ENCODE measurements around the gene MTHFS.

Gene MTHFS

DNA sequence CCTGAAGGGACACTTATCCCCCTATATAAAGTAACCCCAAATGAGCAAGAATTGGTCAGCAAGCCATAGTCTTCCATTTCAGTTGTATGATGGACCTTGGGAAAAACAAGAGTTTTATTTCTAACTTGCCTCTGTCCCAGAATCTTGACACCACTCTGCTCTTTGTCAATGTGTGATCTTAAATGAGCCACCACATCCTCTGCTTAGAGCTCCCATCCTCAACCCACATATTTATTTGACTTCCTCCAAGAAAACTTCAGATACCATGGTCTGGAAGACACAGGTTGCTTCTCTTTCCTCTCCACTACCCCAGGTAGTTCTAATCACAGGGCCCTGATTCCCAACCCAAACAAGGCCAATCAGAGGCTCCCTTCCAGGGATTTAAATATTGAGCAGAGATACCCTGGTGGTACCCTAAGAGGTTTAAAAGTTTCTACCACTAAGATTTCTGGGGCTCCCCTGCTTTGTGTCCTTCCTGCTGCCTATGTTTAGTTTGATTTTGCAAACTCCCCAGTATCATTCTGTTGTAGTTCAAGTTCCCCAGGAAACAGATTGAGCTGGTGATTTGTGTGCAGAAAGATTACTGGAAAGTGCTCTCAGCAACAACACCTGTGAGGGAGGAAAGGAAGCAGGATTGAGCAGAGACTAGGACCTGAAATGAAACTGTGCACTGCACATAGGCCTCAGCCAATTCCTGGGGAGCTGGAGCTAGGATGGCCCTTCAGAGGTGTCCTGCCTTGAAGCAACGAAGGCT lies 64.3 kb downstream of the MTHFS start:
- TF ChIP-seq, protein P1, sequence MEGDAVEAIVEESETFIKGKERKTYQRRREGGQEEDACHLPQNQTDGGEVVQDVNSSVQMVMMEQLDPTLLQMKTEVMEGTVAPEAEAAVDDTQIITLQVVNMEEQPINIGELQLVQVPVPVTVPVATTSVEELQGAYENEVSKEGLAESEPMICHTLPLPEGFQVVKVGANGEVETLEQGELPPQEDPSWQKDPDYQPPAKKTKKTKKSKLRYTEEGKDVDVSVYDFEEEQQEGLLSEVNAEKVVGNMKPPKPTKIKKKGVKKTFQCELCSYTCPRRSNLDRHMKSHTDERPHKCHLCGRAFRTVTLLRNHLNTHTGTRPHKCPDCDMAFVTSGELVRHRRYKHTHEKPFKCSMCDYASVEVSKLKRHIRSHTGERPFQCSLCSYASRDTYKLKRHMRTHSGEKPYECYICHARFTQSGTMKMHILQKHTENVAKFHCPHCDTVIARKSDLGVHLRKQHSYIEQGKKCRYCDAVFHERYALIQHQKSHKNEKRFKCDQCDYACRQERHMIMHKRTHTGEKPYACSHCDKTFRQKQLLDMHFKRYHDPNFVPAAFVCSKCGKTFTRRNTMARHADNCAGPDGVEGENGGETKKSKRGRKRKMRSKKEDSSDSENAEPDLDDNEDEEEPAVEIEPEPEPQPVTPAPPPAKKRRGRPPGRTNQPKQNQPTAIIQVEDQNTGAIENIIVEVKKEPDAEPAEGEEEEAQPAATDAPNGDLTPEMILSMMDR (IDR thresholded peaks at IDR 0.05; ENCODE audit: low read depth, low read length): no peak
- H3K4me3 ChIP-seq (replicated peaks in 1 of 2; ENCODE audit: low read depth in 2 of 2, low read length in 2 of 2): no peak overlapping the region
- no peak for DNase-seq (ENCODE audit: low read depth in 2 of 2)

DNA sequence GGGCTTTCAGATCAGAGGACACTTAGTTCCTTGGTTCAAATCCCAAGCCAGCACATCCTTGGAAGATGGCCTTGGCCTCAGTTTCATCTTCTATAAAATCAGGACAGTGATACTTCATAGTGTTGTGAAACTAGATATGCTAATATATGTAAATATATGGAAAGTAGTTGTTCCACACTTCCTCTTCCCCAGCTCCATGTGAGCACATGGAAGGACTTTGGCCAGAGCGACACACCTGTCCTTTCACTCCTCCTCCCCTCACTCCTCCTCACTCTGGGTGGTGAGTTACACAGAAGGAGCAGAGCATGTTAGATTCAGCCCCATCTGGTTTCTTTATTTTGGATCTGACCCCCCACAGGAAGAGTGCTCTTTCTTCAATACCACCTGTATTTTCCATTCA lies 65.2 kb downstream of the MTHFS start:
- DNase-seq (ENCODE audit: low read depth in 2 of 2): no peak
- TF ChIP-seq, protein P1 (IDR thresholded peaks at IDR 0.05; ENCODE audit: low read depth, low read length): no peak
- H3K4me3 ChIP-seq (replicated peaks in 1 of 2; ENCODE audit: low read depth in 2 of 2, low read length in 2 of 2): no peak overlapping the region

DNA sequence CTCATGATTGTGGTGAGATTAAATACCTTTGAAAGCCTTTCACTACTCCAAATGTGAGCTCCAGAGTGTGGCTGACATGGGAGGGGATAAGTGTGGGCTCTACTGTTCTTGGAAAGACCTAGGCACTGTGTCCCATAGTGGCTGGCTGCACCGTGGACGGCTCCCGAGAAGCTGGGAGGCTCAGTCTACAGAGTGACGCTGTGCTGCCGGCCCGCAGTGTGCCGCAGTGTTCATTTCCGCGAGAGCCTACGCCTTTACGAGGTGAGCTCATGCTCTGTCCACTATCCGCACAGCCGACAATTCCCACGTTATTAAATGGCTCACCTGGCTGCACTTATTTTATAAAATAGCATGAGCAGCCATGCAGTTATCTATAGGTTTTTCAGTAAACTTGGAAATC lies 66.9 kb downstream of the MTHFS start:
- no peak overlapping the region for H3K4me3 ChIP-seq (replicated peaks in 1 of 2; ENCODE audit: low read depth in 2 of 2, low read length in 2 of 2)
- no peak for DNase-seq (ENCODE audit: low read depth in 2 of 2)
- TF ChIP-seq, protein P1 (IDR thresholded peaks at IDR 0.05; ENCODE audit: low read depth, low read length): no peak

DNA sequence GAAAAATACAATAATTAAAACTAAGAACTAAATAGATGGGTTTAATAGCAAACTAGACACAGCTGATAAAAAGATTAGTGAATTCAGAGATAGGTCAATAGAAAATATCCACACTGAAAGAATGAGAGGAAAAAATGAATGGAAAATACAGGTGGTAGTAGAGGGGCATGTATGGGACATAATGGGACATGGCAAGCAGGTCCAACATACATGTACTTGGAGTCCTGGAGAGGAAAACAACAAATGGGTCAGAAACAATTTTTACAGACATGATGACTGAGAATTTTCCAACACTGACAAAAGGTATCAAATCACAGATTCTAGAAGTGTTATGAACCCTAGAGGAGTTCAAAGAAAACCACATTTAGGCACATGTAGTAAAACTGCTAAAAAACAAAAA lies 68.4 kb downstream of the MTHFS start:
- H3K4me3 ChIP-seq (replicated peaks in 1 of 2; ENCODE audit: low read depth in 2 of 2, low read length in 2 of 2): no peak overlapping the region
- TF ChIP-seq, protein P1 (IDR thresholded peaks at IDR 0.05; ENCODE audit: low read depth, low read length): no peak
- DNase-seq (ENCODE audit: low read depth in 2 of 2): no peak

DNA sequence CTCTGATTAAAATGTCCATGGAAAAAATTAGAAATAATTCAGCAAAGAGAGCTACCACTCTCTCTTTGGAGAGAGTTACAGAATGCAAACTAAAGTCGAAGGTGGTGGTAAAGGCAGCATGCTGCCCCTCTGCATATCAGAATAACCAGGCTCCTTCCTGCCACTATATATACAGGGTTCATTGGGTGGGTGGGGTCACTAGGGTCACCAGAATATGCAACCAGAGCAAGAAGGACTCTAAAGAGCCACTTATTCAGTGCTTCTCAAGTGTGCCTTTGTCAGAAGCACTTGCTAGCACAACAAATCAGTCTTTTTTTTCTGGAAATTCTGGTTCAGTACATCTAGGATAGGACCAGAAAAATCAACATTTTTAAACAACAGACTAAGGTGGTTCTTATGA lies 70.0 kb downstream of the MTHFS start:
- TF ChIP-seq, protein P1 (IDR thresholded peaks at IDR 0.05; ENCODE audit: low read depth, low read length): no peak

DNA sequence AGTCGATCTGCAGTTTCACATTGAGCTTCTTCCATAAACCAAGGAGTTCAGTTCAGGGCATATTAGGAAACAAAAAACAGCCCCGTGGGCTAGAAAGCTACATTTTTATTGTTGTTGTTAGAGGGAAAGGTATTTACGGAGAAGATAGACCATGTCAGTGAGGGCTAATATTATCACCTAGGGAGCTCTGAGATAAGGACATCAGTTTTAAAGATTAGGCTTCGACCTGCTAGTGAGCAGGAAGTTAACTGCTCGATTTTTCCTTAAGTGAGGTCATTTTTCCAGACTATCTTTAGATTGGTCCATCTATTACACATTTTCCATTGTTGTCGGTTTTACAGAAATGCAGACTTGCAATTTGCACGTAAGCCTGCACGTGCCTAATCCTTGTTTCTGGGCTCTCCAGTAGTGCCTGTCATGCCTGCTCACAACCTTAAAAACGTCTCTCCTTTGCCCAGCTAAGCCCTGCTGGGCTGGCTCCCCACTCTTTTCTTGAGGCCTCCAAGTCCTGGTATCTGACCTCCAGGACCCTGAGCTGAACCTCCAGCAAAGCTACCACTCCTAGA lies 72.6 kb downstream of the MTHFS start:
- DNase-seq (ENCODE audit: low read depth in 2 of 2): no peak
- TF ChIP-seq, protein P1 (IDR thresholded peaks at IDR 0.05; ENCODE audit: low read depth, low read length): no peak
- H3K4me3 ChIP-seq (replicated peaks in 1 of 2; ENCODE audit: low read depth in 2 of 2, low read length in 2 of 2): no peak overlapping the region

More for the DNA sequence above, 70.0 kb downstream of the MTHFS start:
- DNase-seq (ENCODE audit: low read depth in 2 of 2): no peak
- H3K4me3 ChIP-seq (replicated peaks in 1 of 2; ENCODE audit: low read depth in 2 of 2, low read length in 2 of 2): no peak overlapping the region
